IPS DF 19.7 (cell line): ENCODE results near the gene FBRSL1.
"Not testable (repeated sequence)": the region's sequence is repeated elsewhere in the genome, so short reads cannot be mapped to it uniquely, and the experiment has no call there.

ENCODE experiments used
- DNase-seq: peaks from one replicate; pipeline ENCODE4 v3.0.0-alpha.2; 2013; ENCODE audit warnings: low read depth, low spot score

The FBRSL1 gene

GRCh38 chr12:132470397-132470796 lies 19.6 kb upstream of the FBRSL1 start:
- DNase-seq = no peak

GRCh38 chr12:132471011-132471857 lies 18.7 kb upstream of the FBRSL1 start:
- DNase-seq = no peak

- DNase-seq = no peak
These were observed 18.1 kb upstream of the FBRSL1 start for GRCh38 chr12:132471858-132472255.

GRCh38 chr12:132472386-132472785 lies 17.6 kb upstream of the FBRSL1 start:
- DNase-seq = no peak

GRCh38 chr12:132474237-132474741 lies 15.7 kb upstream of the FBRSL1 start:
- no peak for DNase-seq

- DNase-seq = not testable (repeated sequence)
These were observed 15.1 kb upstream of the FBRSL1 start for GRCh38 chr12:132474799-132475303.

GRCh38 chr12:132475304-132476037 lies 14.5 kb upstream of the FBRSL1 start:
- no peak for DNase-seq

GRCh38 chr12:132476038-132476414 lies 13.9 kb upstream of the FBRSL1 start:
- no peak for DNase-seq

- no peak for DNase-seq
These were observed 13.5 kb upstream of the FBRSL1 start for GRCh38 chr12:132476421-132476820.

GRCh38 chr12:132477017-132477702 lies 12.8 kb upstream of the FBRSL1 start:
- no peak for DNase-seq

GRCh38 chr12:132477703-132478432 lies 12.1 kb upstream of the FBRSL1 start:
- DNase-seq = no peak

- no peak for DNase-seq
These were observed 11.5 kb upstream of the FBRSL1 start for GRCh38 chr12:132478433-132478803.

- no peak for DNase-seq
These were observed 11.1 kb upstream of the FBRSL1 start for GRCh38 chr12:132478845-132479244.

- DNase-seq = no peak
These were observed 10.7 kb upstream of the FBRSL1 start for GRCh38 chr12:132479291-132479690.

GRCh38 chr12:132479938-132480622 lies 9.9 kb upstream of the FBRSL1 start:
- DNase-seq = no peak

GRCh38 chr12:132480623-132481132 lies 9.3 kb upstream of the FBRSL1 start:
- no peak for DNase-seq

- DNase-seq = no peak
These were observed 8.6 kb upstream of the FBRSL1 start for GRCh38 chr12:132481345-132481744.

GRCh38 chr12:132481771-132482745 lies 7.9 kb upstream of the FBRSL1 start:
- DNase-seq = no peak

- DNase-seq = no peak
These were observed 7.2 kb upstream of the FBRSL1 start for GRCh38 chr12:132482771-132483170.
